ENCODE results near the gene RIC3.

- no peak for TF ChIP-seq POLR2A (IDR thresholded peaks at IDR 0.05)
- no peak for TF ChIP-seq CTCF (IDR thresholded peaks at IDR 0.05)
Measured at GRCh38 chr11:8204025-8204424, 35.2 kb upstream of the RIC3 start.

Data from tibial nerve (tissue), 3 donors.